GM12878 (cell line): Measurements from ENCODE around the gene ZNF692. TPM values are rescaled to one million over a fixed set of nuclear protein-coding genes. Genes with fewer than 3 reads are reported as not detected.

Experiments used
- ATAC-seq: fragments of 200-7000 bp; cut with Tn5 transposase; 3 replicates; pipeline ENCODE4 v1.9.1; 2020; ENCODE audit warnings: mild to moderate bottlenecking, moderate library complexity
- BruUV-seq: library from RNA; stranded (reverse); fragments of 400-500 nt; replicated peaks from 2 replicates; lab custom pipeline; 2021; lab: Mats Ljungman, UMichigan
- CTCF ChIA-PET: fragments of 300-600 bp; sonication (Branson Sonifier 250); formaldehyde crosslinking; extraction: SDS; loops from one replicate; lab custom pipeline; 2021; ENCODE audit warnings: inconsistent platforms; lab: Yijun Ruan, JAX
- POLR2A ChIA-PET: fragments of 350-600 bp; formaldehyde crosslinking; extraction: SDS; loops from one replicate; lab custom pipeline; 2021; ENCODE audit warnings: inconsistent platforms; lab: Charles Lee
- RAD21 ChIA-PET: fragments of 300-600 bp; sonication (Branson Sonifier 250); formaldehyde crosslinking; loops from one replicate; lab custom pipeline; 2023; ENCODE audit warnings: antibody characterized with exemption; ENCODE audit not compliant: unreplicated experiment; lab: Charles Lee
- SMC1A ChIA-PET: fragments of 300-600 bp; sonication (Branson Sonifier 250); formaldehyde crosslinking; loops from one replicate; lab custom pipeline; 2023; ENCODE audit not compliant: unreplicated experiment, uncharacterized antibody; lab: Charles Lee
- DNase-seq: peaks from one replicate; pipeline ENCODE4 v3.0.0-alpha.2; 2011; ENCODE audit warnings: low read depth, low spot score
- FAIRE-seq: peaks from 3 replicates; lab custom pipeline; 2011; peaks lifted over from hg19 to GRCh38; lab: Jason Lieb, UNC
- H2AFZ ChIP-seq: 2 replicates; pipeline ENCODE4 v1.6.0; 2011; ENCODE audit warnings: low read depth, low read length, control low read depth; ENCODE audit not compliant: control insufficient read depth
- H3K27ac ChIP-seq: 2 replicates; pipeline ENCODE4 v1.5.1; 2011; ENCODE audit warnings: control low read depth; ENCODE audit not compliant: control insufficient read depth, insufficient read depth
- H3K27me3 ChIP-seq, 2 experiments: replicated peaks in 1 of 2; 2 replicates each; pipeline versions ENCODE4 v1.6.0 to v1.6.1; 2011; ENCODE audit warnings: low read length in 1 of 2; ENCODE audit not compliant: control insufficient read depth in 2 of 2, insufficient read depth in 2 of 2
- H3K36me3 ChIP-seq, 2 experiments: 2 replicates each; pipeline ENCODE4 v1.5.1; 2011; ENCODE audit warnings: low read length in 1 of 2; ENCODE audit not compliant: control insufficient read depth in 2 of 2, insufficient read depth in 2 of 2
- H3K4me1 ChIP-seq: 2 replicates; pipeline ENCODE4 v1.6.1; 2011; ENCODE audit warnings: mild to moderate bottlenecking, low read length, moderate library complexity, mixed read lengths; ENCODE audit not compliant: control insufficient read depth, insufficient read depth
- H3K4me2 ChIP-seq: 2 replicates; pipeline ENCODE4 v1.6.0; 2011; ENCODE audit warnings: control low read depth; ENCODE audit not compliant: control insufficient read depth, insufficient read depth
- H3K4me3 ChIP-seq: fragments of 200-600 bp; sonication (generic); 2 replicates; pipeline ENCODE4 v1.5.1; 2016
- H3K79me2 ChIP-seq: 2 replicates; pipeline ENCODE4 v1.6.0; 2011; ENCODE audit warnings: low read length; ENCODE audit not compliant: control insufficient read depth, insufficient read depth
- H3K9ac ChIP-seq: 2 replicates; pipeline ENCODE4 v1.8.0; 2011; ENCODE audit warnings: low read length, control low read depth, mixed read lengths; ENCODE audit not compliant: control insufficient read depth, insufficient read depth
- H3K9me3 ChIP-seq: replicated peaks from 3 replicates; pipeline ENCODE4 v1.5.1; 2011; ENCODE audit warnings: mild to moderate bottlenecking, low read length; ENCODE audit not compliant: control insufficient read depth, insufficient read depth
- H4K20me1 ChIP-seq: 2 replicates; pipeline ENCODE4 v1.6.0; 2011; ENCODE audit not compliant: control insufficient read depth, insufficient read depth
- ATF2 ChIP-seq: IDR thresholded peaks from 2 replicates; pipeline ENCODE4 v1.6.1; 2012; ENCODE audit warnings: low read length, inconsistent platforms
- BMI1 ChIP-seq: fragments of 450-650 bp; IDR thresholded peaks from 2 replicates; pipeline ENCODE4 v1.6.1; 2016; ENCODE audit warnings: mild to moderate bottlenecking, moderate library complexity, borderline replicate concordance
- IKZF1 ChIP-seq: fragments of 450-650 bp; conservative IDR thresholded peaks from 2 replicates; pipeline ENCODE4 v1.6.1; 2017; ENCODE audit warnings: antibody characterized with exemption, mild to moderate bottlenecking
- MEF2A ChIP-seq: IDR thresholded peaks from 2 replicates; pipeline ENCODE4 v1.6.1; 2011; ENCODE audit warnings: low read depth, mild to moderate bottlenecking, low read length, moderate library complexity; ENCODE audit not compliant: insufficient read depth
- MEF2B ChIP-seq: fragments of 450-650 bp; IDR thresholded peaks from 2 replicates; pipeline ENCODE4 v1.6.1; 2018; ENCODE audit warnings: mild to moderate bottlenecking, moderate library complexity; ENCODE audit not compliant: partially characterized antibody, poor library complexity, severe bottlenecking
- MXI1 ChIP-seq: fragments of 150-350 bp; IDR thresholded peaks from 2 replicates; pipeline ENCODE4 v1.6.1; 2011; ENCODE audit warnings: low read depth, mild to moderate bottlenecking, inconsistent platforms, low read length, improper control_type of control experiment
- PBX3 ChIP-seq: IDR thresholded peaks from 2 replicates; pipeline ENCODE4 v1.6.1; 2011; ENCODE audit warnings: mild to moderate bottlenecking, low read depth, low read length, moderate library complexity; ENCODE audit not compliant: insufficient replicate concordance
- POLR2AphosphoS2 ChIP-seq: IDR thresholded peaks from 2 replicates; pipeline ENCODE4 v1.6.1; 2011; ENCODE audit warnings: low read depth, mild to moderate bottlenecking, low read length, improper control_type of control experiment, moderate library complexity
- RAD21 ChIP-seq: IDR thresholded peaks from 2 replicates; pipeline ENCODE4 v1.6.1; 2011; ENCODE audit warnings: mild to moderate bottlenecking, low read depth, low read length, moderate library complexity; ENCODE audit not compliant: insufficient read depth
- RCOR1 ChIP-seq: conservative IDR thresholded peaks from 2 replicates; pipeline ENCODE4 v1.6.1; 2012; ENCODE audit warnings: low read depth, low read length, improper control_type of control experiment
- SMAD1 ChIP-seq: fragments of 450-650 bp; IDR thresholded peaks from 2 replicates; pipeline ENCODE4 v1.6.1; 2018; ENCODE audit warnings: mild to moderate bottlenecking, low read depth; ENCODE audit not compliant: partially characterized antibody
- WGBS: methylation state at CpG from one replicate; pipeline ENCODE4 v1.1.6; 2016; ENCODE audit warnings: low lambda C conversion rate; ENCODE audit not compliant: insufficient replicate concordance, insufficient coverage; ENCODE audit errors: missing lambda C conversion rate; 5-methylcytosine and 5-hydroxymethylcytosine counted together
- in situ Hi-C: fragments of 300-500 bp; cut with MboI; formaldehyde crosslinking; loops from 9 replicates; pipeline ENCODE4 v1.14.3; 2018; ENCODE audit warnings: mixed read lengths
- intact Hi-C: fragments of 100-400 bp; cut with micrococcal nuclease; formaldehyde crosslinking; loops from one replicate; pipeline ENCODE4 v1.14.2; 2022; ENCODE audit not compliant: unreplicated experiment
- polyA plus RNA-seq, 11 experiments: library from polyadenylated mRNA; depleted of rRNA in 4 of 11; unstranded in 6 of 11; stranded (reverse) in 5 of 11; fragments of >200 nt; fragmentation: Nextera tagmentation in 4 of 11; fragmentation: Illumina TruSeq in 1 of 11; extraction: Ambion mirVana in 4 of 11; extraction: Trizol in 1 of 11; gene quantifications; 1 replicate in 1 of 11; 2 replicates in 10 of 11; pipeline versions ENCODE4 v1.2.1 to v1.2.3, GENCODE V29; 2011 to 2016; ENCODE audit warnings: inconsistent platforms in 2 of 11, missing spikeins in 2 of 11, low read depth in 1 of 11
- total RNA-seq, 4 experiments: library from RNA; depleted of rRNA in 3 of 4; stranded (reverse); fragments of >200 nt in 3 of 4; fragmentation: Illumina TruSeq in 1 of 4; extraction: Trizol in 1 of 4; gene quantifications; 2 replicates each; pipeline versions ENCODE4 v1.2.1 to v1.2.3, GENCODE V29; 2013 to 2021

ZNF692 gene
- total and polyA plus RNA-seq, 10 of the 15 experiments (the other 5 are each of a cell fraction or from before 2014, with no cell fraction given) = 5.3 to 76.6 (median 36.9) TPM

- Histone ChIP-seq H4K20me1 (no peaks in the 10 kb centered on the region), H3K4me2 (no peak overlapping the region), H3K79me2 (peaks cover 33% of the 10 kb centered on the region), H3K36me3 (peaks cover 24 to 26% of the 10 kb centered on the region in 2 experiments), H3K27ac (no peak overlapping the region), H3K9me3 (no peaks in the 10 kb centered on the region), H3K9ac (no peak overlapping the region), H3K4me3 (no peak overlapping the region), H2AFZ (no peak overlapping the region), H3K4me1 (peaks cover 10% of the 10 kb centered on the region), H3K27me3 (no peaks in the 10 kb centered on the region)
- intact Hi-C loops (no loop called here), in situ Hi-C loops (no loop called here)
- ChIA-PET SMC1A (interaction anchor here (0.5 to 0.9 kb wide), 2 partner anchors 14 to 531 kb away, joined by 4 read pairs; partner anchors contain the start of gene ZNF692), CTCF (interaction anchor here (4.8 kb wide), 1 partner anchor 16 kb away, joined by 52 read pairs; the partner anchor contains the start of gene ZNF692), RAD21 (no interaction called here), POLR2A (interaction anchor here (1.7 kb wide), 1 partner anchor 18 kb away, joined by 5 read pairs; the partner anchor contains the start of gene SH3BP5L)
- no TSS peak for BruUV-seq
- no peak for DNase-seq
- ATAC-seq = no peak
- TF ChIP-seq POLR2AphosphoS2 (no peak), PBX3 (no peak)
- no peak for FAIRE-seq
- WGBS = over 99% methylated on average over 8 of the region's 8 CpGs
Measured at GRCh38 chr1:248844526-248844925, 14.4 kb downstream of the ZNF692 start.

GRCh38 chr1:248843687-248844086 is 15.2 kb downstream of the ZNF692 start:
- 58% methylated on average over 3 of the region's 3 CpGs for WGBS
- no peak for DNase-seq
- Histone ChIP-seq H4K20me1 (no peaks in the 10 kb centered on the region), H2AFZ (no peak overlapping the region), H3K36me3 (peaks cover 19 to 23% of the 10 kb centered on the region in 2 experiments), H3K4me3 (no peak overlapping the region), H3K27me3 (no peaks in the 10 kb centered on the region), H3K79me2 (peaks cover 42% of the 10 kb centered on the region), H3K9ac (no peak overlapping the region), H3K9me3 (no peaks in the 10 kb centered on the region), H3K4me2 (no peak overlapping the region), H3K27ac (0 out of 2 replicates have a peak overlapping the region, but pooled peaks have one; percentile 6), H3K4me1 (peaks cover 10% of the 10 kb centered on the region)
- SMC1A ChIA-PET = interaction anchor here (0.9 to 2.6 kb wide), 4 partner anchors 15 to 38 kb away, joined by 3 to 9 read pairs (median 4); partner anchors contain the start of gene ZNF692
- no TSS peak for BruUV-seq
- in situ Hi-C loops = no loop called here
- CTCF ChIA-PET = interaction anchor here (1.5 to 4.8 kb wide), 3 partner anchors 13 to 17 kb away, joined by 6 to 52 read pairs (median 9); partner anchors contain the start of genes SH3BP5L and ZNF692
- intact Hi-C loops = no loop called here
- POLR2A ChIA-PET = interaction anchor here (1.7 to 3.4 kb wide), 2 partner anchors 16 to 17 kb away, joined by 5 to 28 read pairs; partner anchors contain the start of genes SH3BP5L and ZNF692
- FAIRE-seq = no peak
- RAD21 ChIA-PET = interaction anchor here (0.7 to 3.2 kb wide), 2 partner anchors 15 to 18 kb away, joined by 3 to 25 read pairs; partner anchors contain the start of genes SH3BP5L and ZNF692
- ATAC-seq = no peak
- TF ChIP-seq RAD21 = no peak
- TF ChIP-seq BMI1 = no peak
- TF ChIP-seq IKZF1 = no peak
- no peak for TF ChIP-seq SMAD1
- TF ChIP-seq RCOR1 = no peak
- no peak for TF ChIP-seq MXI1
- no peak for TF ChIP-seq MEF2A
- TF ChIP-seq MEF2B = no peak
- no peak for TF ChIP-seq ATF2
